AG20443 (cell line): ENCODE measurements around the gene PICK1.

Experiments used
- DNase-seq: peaks from one replicate; pipeline ENCODE4 v3.0.0; 2012; ENCODE audit warnings: low spot score, mixed read lengths

PICK1 gene

DNA sequence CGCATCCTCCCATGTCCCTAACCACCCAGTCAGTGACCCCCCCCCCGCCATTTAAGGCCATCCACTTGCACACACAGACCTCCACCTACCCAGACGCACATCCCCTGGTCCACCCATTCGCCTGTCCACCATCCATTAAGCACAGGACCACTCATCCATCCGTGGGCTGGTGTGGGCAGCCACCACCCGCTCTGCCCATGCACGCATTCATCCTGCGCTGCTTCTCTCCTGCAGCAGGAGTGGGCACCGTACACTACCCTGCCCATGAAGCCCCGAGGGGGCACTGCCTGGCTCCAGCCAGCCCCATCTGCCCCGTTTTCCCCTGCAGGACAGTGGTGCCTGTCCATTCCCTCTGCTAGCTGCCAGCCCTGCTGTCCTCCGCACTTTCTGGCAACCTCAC is 30.7 kb downstream of the PICK1 start:
- DNase-seq: no peak

DNA sequence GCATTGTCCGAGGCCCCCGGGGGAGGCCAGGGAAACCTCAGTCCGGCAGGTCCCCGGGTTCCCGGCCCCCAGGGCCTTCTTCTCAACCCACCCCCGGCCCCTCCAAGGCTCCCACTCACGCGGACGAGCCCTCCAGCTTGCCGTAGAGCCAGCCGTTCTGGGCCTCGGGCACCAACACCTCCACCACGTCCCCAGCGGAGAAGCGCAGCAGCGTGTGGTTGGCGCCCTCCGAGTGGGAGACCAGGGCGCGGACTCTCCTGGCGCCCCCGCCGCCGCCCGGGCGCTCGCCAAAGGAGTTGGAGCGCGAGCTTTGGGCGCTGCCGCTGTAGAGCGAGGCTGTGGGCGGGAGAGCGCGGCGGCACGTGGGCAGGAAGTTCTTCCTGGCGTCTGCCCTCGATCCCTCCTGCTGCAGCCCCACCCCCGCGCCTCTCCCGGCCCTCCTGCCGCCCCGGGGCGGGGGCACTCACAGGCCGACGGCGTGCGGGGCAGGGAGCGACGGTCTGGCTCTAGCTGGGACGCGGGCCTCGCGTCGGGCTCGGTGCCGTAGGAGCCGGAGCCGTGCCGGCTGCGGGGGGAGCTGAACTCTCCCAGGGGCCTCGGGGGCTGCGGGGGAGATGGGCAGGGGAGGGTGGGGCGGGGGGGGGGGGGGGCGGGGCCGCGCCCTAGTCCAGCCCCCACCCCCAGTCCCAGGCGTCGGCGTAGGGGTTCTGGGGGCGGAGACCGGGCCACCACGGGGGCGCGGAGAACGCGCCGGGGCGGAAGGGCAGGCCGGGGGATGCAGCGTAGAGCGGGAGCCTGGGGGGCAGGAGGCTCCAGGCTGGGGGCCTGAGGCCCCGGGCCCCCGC is 31.6 kb downstream of the PICK1 start:
- peak; percentile 83 for DNase-seq

DNA sequence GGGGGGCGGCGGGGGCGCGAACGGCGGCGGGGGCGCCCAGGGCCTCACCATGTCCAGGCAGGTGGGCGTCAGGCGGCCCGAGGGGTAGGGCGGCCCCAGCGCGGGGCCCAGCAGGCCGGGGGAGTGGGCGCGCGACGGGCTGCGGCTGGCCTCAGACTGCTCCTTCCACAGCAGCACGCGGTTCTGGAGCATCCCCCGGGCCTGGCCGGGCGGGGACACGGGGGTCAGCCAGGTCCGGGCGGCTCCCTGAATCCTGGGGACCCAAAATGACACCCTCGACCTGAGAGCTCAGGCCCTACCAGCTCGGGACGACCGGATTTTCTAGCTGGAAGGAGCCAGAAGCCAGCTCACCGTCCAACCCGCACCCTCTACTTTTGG is 32.3 kb downstream of the PICK1 start:
- DNase-seq: no peak

DNA sequence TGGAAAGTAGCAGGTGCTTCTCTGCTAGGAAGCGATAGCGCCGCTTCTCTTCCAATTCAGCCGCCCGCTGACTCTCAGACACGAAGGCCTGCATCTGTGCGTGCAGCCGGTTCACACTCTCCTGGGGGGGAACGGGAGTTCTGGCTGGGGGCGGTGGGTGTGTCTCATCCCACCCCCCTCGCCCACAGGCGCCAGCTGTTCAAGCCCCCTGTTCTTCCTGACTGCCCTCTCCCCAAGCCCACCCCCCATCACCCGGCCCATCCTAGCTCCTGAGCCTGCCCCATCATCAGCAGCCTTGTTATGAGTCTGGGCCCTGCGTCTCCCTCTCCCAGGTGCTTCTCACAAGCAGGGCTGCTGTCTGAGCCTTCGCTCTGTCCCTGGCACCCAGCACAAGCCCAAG is 39.9 kb downstream of the PICK1 start:
- no peak for DNase-seq

DNA sequence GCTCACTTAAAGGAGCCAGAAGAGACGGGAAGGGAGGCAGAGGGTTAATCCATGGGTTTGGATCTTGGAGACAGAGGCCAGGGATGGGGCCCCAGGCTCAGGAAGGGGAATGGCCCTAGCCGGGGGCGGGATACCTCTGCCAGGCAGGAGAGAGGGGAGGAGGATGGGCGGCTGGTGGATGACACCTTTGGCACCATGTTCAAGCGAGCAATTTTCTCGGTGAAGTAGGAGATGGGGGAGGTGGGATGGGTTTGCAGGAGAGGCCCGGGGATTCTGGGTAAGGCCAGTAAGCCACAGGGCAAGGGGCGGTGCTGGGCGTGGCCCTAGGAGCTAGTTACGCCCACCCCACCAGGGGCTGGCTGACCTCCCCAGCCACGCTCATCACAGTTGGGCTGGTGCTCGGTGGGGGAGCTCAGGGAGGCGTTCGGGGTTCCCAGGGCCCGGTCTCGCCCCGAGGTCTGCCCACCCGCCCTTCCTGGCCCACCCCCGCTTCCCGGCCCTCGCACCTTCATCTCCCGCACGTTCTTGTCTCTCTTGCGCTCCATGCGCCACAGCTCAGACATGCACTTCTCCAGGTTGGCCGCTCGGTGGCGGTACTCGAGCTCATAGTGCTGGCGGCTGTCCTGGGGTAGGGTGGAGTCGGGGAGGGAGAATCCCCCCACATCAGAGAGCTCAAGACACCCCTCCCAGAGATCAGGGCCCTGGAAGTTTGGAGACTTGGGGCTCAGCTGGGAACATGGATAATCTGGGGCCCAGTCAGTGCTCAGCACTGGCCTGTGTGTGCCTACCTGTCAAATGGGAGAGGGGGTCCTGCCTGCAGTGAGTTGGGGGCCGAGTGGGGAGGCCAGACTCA is 40.6 kb downstream of the PICK1 start:
- peak; percentile 55 for DNase-seq

DNA sequence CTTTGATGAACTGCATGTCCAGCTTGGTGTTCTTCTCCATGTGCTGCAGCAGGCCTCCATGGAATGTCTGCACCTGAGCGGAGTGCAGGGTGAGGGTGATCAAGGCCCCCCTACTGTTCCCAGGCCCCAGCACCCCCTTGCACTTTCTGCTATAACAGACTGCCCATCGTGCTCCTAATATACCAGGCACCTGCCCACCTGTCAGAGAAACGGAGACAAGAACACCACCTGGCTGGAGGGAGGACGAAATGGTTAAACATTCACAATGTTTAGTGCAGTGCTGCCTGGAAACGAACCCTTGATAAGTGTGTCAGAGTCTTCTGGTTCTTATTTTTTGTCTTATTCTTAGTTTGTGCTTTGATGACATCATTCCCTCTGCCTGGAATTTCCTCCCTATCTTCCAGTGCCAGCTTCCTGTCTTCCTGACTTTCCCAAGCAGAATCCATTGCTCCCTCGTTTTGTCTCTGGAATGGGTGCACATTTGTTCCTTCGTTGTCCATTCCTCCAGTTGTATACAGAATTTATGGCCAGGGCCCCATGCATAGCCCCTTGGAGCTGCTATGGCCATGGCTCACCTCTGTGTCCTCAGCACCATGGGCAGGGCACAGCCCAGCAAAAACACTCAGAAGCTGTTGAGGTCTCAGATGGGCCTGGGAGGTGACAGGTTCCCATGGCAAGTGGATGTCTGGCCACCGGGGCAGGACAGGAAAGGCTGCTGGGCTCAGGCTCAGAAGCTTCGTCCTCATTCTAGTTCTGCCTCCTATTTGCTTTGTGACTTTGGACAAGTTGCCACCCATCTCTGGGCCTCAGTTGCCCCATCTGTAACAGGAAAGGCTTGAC is 41.4 kb downstream of the PICK1 start:
- DNase-seq: peak; percentile 78

DNA sequence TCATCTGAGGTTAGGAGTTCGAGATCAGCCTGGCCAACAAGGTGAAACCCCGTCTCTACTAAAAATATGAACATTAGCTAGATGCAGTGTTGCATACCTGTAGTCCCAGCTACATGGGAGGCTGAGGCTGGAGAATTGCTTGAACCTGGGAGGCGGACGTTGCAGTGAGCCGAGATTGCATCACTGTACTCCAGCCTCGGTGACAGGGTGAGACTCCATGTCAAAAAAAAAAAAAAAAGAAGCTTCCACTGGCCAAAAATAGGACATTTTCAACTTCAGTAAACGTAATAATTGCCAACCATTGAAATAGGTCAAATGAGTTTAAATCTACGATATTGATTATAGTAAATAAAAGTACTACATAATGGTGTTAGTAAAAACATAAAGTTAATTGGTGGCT is 46.4 kb downstream of the PICK1 start:
- DNase-seq: no peak

DNA sequence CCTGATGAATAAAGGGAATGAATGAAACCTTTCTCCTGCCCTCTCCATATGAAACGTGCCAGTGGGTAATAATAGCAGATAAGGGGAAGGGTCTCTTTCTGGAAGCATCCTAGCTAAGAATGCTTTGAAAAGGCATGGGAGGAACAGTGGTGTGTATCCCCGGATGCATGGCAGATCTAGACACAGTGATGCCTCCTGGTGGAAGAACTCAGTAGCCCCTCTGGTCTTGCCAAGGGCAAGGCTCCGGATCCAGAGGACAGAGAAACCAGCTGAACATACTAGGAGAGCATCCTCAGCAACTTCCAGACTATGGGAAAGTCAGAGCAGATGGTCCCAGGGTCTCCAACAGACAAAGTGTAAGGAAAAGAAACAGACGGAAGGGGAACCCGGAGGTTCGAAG is 46.9 kb downstream of the PICK1 start:
- peak; percentile 42 for DNase-seq

DNA sequence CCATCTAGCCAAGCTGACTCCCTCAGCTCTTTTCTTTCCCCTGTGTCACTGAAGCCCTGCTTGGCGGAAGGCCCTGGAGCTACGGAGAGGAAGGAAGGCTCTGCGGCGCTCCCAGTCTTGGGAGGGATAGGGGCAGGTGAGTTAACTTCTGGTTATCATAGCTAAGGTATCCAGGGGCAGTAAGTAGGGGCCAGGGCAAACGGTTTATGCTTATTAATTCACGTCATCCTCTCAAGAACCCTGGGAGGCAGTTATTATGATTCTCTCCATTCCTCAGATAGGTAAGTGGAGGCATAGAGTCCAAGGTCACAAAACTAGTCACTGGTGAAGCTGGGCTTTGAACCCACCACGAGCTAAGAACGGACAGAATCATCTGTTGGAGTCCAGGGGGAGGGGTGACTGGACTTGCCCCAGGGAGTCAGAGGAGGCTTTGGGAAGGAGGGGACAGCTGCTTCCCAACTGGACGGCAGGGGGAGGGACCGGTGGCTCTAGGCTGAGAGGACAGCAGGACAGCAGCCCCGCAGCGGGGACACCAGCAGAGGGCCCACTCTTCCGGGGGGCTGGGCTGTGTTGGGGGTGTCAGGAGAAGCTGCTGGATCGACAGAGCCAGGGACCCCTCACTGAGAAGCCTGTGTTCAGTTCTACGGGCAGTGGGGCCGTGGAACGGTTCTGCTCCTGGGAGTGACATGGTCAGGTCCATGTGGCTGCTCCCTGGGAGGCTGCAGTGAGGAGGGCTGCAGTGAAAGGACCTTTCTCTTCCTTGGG is 49.8 kb downstream of the PICK1 start:
- no peak for DNase-seq

DNA sequence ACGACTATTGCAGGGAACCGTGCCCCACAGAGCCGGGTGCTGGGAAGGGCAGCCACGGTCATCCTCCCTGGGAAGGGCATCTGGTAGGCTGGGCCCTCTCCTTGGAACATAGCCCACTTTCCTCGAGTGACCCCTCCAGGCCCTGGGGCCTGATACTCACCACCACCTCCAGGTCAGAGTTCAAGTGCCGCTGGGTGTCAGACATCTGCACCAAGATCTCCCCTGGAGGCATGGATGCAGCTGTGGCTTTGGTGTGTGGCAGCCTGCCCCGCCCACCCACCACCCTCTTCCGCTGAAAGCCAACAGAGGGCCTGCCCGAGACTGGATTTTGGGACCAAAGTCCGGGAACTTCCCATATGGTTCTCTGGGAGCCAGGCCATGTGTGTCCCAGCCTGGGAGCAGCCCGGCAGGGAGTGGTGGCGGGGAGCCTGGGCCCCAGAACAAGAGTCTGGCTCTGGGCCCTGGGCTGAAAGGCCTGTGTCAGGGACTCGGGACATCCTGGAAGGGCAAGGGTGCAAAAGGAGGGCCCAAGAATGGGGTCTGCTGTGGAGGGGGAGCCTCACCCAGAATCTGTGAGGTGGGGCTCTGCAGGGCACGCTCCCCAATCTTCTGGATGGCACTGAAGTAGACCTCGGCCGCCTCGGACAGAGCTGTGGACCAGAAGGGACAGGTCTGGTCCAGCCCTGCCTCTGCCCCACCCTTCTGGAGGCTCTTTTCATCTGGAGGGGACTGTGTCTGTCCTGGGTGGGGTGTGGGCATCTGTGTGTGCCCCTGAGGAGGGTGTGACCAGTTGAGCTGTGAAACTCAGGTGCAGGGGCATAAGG is 50.7 kb downstream of the PICK1 start:
- DNase-seq: peak; percentile 43

DNA sequence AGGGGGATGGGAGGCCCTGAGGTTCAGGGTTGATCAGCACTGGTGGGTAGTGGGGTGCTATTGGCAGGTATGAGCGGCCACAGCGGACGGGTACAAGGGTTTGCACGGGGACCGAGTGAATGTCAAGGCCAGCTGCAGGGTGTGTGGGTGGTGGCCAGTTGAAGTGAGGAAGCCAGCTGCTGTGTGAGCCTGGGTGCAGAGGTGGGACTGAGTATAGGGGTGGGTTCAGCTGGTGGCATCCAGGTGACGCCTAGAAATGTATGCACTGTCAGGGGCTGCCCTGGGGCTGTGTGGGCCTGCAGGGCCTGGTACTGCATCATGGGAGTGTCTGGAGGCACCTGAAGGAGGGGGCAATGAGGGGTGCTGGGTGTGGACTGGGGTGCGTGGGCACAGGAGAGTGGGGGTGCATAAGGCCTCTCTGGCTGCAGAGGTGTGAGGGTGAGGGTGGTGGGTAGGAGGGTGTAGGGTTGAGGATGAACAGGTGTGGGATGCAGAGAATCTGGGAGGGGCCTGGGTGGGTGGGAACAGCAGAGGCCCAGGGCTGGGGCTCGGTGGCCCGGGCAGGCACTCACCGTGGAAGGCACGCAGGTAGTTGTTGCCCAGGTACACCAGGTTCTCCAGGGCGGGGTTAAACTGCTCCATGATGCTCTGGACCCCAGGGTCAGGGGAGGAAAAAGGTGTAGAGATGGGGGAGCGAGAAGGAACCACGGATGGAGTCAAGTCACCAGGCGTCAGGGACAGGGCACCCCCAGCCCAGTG is 51.5 kb downstream of the PICK1 start:
- DNase-seq: no peak

DNA sequence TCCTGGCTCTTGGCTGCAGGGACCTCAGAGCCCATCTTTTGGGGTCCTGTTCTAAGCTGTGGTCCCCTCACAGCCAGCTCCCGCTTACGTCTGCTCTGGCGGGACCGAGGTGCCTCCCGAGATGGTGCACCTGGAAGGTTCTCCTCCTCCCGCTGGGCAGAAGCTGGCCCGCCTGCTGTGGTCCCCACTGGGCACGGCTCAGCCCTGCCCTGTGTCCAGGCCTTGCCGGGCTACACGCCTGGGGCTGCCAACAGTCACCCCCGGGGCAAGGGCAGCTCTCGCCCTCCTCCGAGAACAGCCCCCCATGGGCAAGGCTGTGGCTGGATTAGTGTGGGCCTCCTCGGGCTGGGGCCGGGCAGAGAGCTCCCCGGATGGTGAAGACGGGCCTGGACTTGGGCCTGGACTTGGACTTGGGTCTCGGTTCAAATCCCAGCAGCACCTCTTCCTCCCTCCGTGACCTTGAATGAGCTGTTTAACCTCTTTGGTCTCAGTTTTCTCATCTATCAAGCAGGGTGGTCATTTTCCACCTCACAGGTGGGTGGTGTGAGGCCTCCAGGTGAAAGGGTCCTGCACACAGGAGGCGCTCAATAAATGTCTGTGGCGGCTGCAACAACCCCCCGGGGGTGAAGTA is 52.3 kb downstream of the PICK1 start:
- DNase-seq: no peak

DNA sequence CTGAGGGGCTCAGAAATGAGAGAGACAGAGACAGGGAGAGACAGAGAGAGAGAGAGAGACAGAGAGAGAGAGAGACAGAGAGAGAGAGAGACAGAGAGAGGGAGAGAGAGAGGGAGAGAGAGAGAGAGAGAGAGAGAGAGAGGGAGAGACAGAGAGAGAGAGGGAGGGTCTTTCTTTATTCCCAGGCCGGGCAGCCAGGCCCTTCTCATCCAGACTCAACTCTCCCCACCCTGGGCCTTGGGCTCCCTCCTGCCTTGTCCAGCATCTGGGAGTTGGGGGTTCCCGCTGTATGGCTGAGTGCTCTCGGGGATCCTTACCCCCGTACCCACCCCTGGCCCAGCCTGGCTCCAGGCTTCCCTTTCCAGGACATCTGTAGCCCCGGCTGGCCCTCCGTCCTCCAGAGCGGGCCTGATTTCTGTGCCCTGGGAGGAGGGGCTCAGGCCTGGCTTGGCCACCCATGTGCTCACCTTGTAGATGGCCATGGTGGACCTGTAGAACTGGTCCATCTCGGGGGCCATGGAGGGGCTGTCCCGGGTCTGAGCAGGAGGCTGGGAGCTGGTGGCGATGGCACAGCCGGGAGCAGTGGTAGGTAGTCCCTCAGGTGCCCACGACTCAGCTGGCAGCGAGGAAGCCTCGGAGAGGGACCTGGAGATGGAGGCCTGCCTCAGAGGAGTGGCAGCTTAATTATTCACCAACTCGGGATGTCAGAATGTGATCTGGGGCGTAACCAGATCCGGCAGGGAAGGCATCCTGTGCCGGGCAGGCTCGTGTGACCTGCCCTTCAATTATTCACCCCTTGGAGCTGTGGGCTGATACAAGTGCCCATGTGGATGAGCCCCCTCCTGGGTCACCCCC is 53.0 kb downstream of the PICK1 start, which contains the start of gene BAIAP2L2:
TSS of gene BAIAP2L2 (minus strand) at position 677 of the 855 bp plus-strand sequence. CDS start at position 518, 159 bp downstream.
- no peak for DNase-seq

DNA sequence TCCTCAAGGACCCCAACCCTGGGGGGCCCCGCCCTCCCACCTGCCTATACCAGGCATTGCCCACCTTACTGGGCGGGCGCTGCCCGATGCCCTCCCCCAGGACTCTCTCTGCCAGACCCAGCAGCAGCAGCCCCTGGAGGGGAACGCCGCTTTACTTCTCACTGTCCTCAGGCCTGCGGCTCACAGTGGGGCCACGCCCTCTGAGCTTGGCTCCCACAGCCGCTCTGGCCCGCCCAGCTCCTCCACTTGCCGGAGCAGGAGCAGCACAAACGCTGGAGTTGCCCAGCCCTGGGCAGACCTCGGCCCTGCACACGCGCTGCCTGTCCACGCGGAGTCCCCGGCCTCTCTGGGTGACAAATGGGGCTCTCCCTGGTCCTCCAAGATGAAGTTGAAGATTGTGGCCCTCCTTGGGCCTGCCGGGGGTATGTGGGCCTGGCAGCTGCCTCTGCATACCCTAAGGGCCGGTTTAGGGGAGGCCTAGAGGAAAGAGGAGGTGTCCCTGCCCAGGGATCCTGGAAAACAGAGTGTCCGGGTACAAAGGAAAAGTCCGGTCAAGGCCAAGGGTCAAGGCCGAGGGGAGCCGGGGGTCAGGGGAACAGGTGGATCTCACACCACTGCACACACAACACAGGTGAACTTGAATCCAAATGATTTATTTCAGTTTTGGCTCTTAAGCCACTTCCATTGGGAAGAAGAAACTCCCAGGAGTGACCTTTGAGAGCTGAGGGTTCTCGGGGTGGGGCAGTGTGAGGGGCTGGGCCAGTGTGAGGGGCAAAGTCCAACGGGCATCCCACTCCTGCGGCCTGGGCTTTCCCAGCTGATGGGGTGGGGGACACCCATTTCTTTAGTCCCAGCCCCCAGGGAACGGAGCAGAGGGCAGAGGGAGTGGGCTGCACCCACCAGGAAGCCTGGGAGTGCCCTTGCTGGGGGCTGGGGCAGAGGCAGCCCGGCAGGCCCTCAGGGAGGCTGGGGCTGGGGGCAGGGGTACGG is 54.0 kb downstream of the PICK1 start:
- DNase-seq: peak; percentile 87

DNA sequence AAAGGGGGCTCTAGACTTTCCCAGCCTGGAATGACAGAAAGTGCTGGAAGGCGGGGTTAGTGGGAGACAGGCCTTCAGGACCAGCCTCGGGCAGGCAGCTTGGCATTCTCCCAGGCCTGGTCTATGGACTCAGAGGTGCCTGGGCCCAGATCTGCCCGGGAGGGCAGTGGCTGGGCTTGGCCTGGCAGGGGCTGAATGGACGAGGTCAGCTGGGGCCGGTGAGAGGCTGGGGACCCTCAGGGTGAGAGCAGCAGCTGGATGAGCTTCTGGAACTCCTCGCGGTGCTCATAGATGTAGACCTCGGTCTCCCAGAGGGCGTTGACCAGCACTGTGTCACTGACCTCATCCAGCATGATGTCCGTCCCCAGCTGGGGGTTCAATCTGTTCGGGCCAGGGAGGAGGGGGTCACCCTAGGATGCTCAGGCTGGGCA is 54.7 kb downstream of the PICK1 start:
- no peak for DNase-seq

DNA sequence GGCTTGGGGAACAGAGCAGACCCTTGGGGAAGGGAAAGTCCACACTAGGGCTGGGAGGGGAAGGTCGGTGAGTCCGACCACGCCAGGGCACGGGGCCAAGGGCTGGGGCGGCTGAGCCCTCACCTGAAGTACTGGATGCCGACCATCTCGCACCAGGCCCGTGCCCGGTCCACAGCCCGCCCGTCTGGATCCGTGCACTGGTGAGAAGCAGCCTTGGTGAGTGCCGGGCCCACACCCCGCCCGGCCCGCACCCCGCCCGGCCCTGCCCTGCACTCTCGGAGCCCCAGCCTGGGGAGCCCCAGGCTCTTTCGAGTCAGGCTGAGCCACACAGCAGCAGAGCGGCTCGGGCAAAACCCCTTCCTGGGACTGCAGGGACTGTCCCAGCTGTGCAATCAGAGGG is 55.2 kb downstream of the PICK1 start:
- no peak for DNase-seq
